M059J (cell line): ENCODE results near the gene HS6ST3. TPM values are rescaled to one million over a fixed set of nuclear protein-coding genes. Genes with fewer than 3 reads are reported as not detected.
"Not testable (repeated sequence)": the region's sequence is repeated elsewhere in the genome, so short reads cannot be mapped to it uniquely, and the experiment has no call there.

ENCODE experiments used
- DNase-seq: peaks from one replicate; pipeline ENCODE4 v3.0.0-alpha.2; 2012; ENCODE audit warnings: low read depth
- total RNA-seq: library from RNA; depleted of rRNA; stranded (reverse); fragments of >200 nt; shearing (Covaris generic); gene quantifications from 2 replicates; pipeline ENCODE4 v1.2.3, GENCODE V29; 2014

The HS6ST3 gene
- total RNA-seq, 1 experiment from 2014 or later, result 2.8 TPM

GRCh38 chr13:96091164-96092117, 1.5 kb downstream of the HS6ST3 start:
- DNase-seq, result peak; percentile 14

- DNase-seq, result no peak
Measured at GRCh38 chr13:96093296-96094006, 3.5 kb downstream of the HS6ST3 start.

- DNase-seq, result no peak
Measured at GRCh38 chr13:96100457-96101220, 10.7 kb downstream of the HS6ST3 start.

- peak; percentile 19 for DNase-seq
Measured at GRCh38 chr13:96104516-96104915, 14.6 kb downstream of the HS6ST3 start.

GRCh38 chr13:96108072-96108471, 18.2 kb downstream of the HS6ST3 start:
- not testable (repeated sequence) for DNase-seq

- no peak for DNase-seq
Measured at GRCh38 chr13:96109125-96109524, 19.2 kb downstream of the HS6ST3 start.

GRCh38 chr13:96112936-96113335, 23.0 kb downstream of the HS6ST3 start:
- DNase-seq, result peak; percentile 61

- not testable (repeated sequence) for DNase-seq
Measured at GRCh38 chr13:96115368-96115767, 25.5 kb downstream of the HS6ST3 start.

GRCh38 chr13:96119921-96120320, 30.0 kb downstream of the HS6ST3 start:
- DNase-seq, result no peak

GRCh38 chr13:96130818-96131340, 41.0 kb downstream of the HS6ST3 start:
- DNase-seq, result no peak

GRCh38 chr13:96141032-96141431, 51.1 kb downstream of the HS6ST3 start:
- DNase-seq, result peak; percentile 27

GRCh38 chr13:96159725-96160124, 69.8 kb downstream of the HS6ST3 start:
- no peak for DNase-seq

GRCh38 chr13:96161141-96161540, 71.2 kb downstream of the HS6ST3 start:
- no peak for DNase-seq

- no peak for DNase-seq
Measured at GRCh38 chr13:96165840-96166239, 75.9 kb downstream of the HS6ST3 start.

- DNase-seq, result no peak
Measured at GRCh38 chr13:96172066-96172465, 82.2 kb downstream of the HS6ST3 start.

GRCh38 chr13:96178759-96179158, 88.9 kb downstream of the HS6ST3 start:
- DNase-seq, result no peak

- no peak for DNase-seq
Measured at GRCh38 chr13:96179309-96179708, 89.4 kb downstream of the HS6ST3 start.

GRCh38 chr13:96181911-96182310, 92.0 kb downstream of the HS6ST3 start:
- DNase-seq, result no peak

GRCh38 chr13:96185818-96186217, 95.9 kb downstream of the HS6ST3 start:
- DNase-seq, result no peak

GRCh38 chr13:96191367-96191766, 101.5 kb downstream of the HS6ST3 start:
- DNase-seq, result no peak

- no peak for DNase-seq
Measured at GRCh38 chr13:96193728-96194310, 103.9 kb downstream of the HS6ST3 start.
